ENCODE data around the gene NOL7.

GRCh38 chr6:13666194-13667105, 51.3 kb downstream of the NOL7 start:
- TF ChIP-seq POLR2A (IDR thresholded peaks at IDR 0.05; ENCODE audit: borderline replicate concordance, extremely low read depth, insufficient read depth, insufficient read length) (no peak), CTCF (IDR thresholded peaks at IDR 0.05 in 2 of 3, conservative IDR thresholded peaks at IDR 0.05 in 1 of 3; ENCODE audit: borderline replicate concordance in 1 of 3, insufficient read depth in 1 of 3, low read depth in 2 of 3, low read length in 2 of 3) (no peak), YY1 (IDR thresholded peaks at IDR 0.05; ENCODE audit: extremely low read depth, insufficient replicate concordance, low read depth, low read length) (no peak)
